ENCODE results near the gene PVR. TPM values are rescaled to one million over a fixed set of nuclear protein-coding genes. Genes with fewer than 3 reads are reported as not detected.
"Not testable (repeated sequence)": the region's sequence is repeated elsewhere in the genome, so short reads cannot be mapped to it uniquely, and the experiment has no call there.

The PVR gene
- total RNA-seq, 1 experiment from 2014 or later: 141 TPM

- intact Hi-C loops (cut with micrococcal nuclease): no loop called here
- CTCF ChIA-PET: interaction anchor here (1.0 kb wide), 2 partner anchors 12 to 100 kb away, joined by 3 read pairs; no protein-coding TSS in a partner anchor
- no TSS peak for BruUV-seq (replicated peaks)
- H3K4me1 Mint-ChIP-seq (ENCODE audit: insufficient read depth, unreplicated experiment): peaks cover 17% of the 10 kb centered on the region
- DNase-seq (ENCODE audit: unreplicated experiment): no peak
- H3K9me3 Mint-ChIP-seq (ENCODE audit: unreplicated experiment): peaks cover 7% of the 10 kb centered on the region
- H3K27me3 Mint-ChIP-seq (ENCODE audit: insufficient read depth, unreplicated experiment): no peaks in the 10 kb centered on the region
- H3K27ac Mint-ChIP-seq (ENCODE audit: low read depth, unreplicated experiment): no peak overlapping the region
- H3K36me3 Mint-ChIP-seq (ENCODE audit: insufficient read depth, unreplicated experiment): no peaks in the 10 kb centered on the region
- POLR2A ChIA-PET: no interaction called here
- no peak for TF ChIP-seq CTCF (IDR thresholded peaks at IDR 0.05; ENCODE audit: unreplicated experiment)
- H3K4me3 Mint-ChIP-seq (ENCODE audit: unreplicated experiment): no peak overlapping the region
These were observed 20.6 kb upstream of the PVR start for GRCh38 chr19:44623080-44623479.

GRCh38 chr19:44623626-44624025 is 20.1 kb upstream of the PVR start:
- CTCF ChIA-PET: interaction anchor here (1.0 kb wide), 2 partner anchors 13 to 100 kb away, joined by 3 read pairs; no protein-coding TSS in a partner anchor
- peaks cover 7% of the 10 kb centered on the region for H3K9me3 Mint-ChIP-seq (ENCODE audit: unreplicated experiment)
- H3K27me3 Mint-ChIP-seq (ENCODE audit: insufficient read depth, unreplicated experiment): no peaks in the 10 kb centered on the region
- intact Hi-C loops (cut with micrococcal nuclease): no loop called here
- no peak for TF ChIP-seq CTCF (IDR thresholded peaks at IDR 0.05; ENCODE audit: unreplicated experiment)
- no peak for DNase-seq (ENCODE audit: unreplicated experiment)
- peaks cover 17% of the 10 kb centered on the region for H3K4me1 Mint-ChIP-seq (ENCODE audit: insufficient read depth, unreplicated experiment)
- H3K36me3 Mint-ChIP-seq (ENCODE audit: insufficient read depth, unreplicated experiment): no peaks in the 10 kb centered on the region
- BruUV-seq (replicated peaks): no TSS peak
- H3K4me3 Mint-ChIP-seq (ENCODE audit: unreplicated experiment): no peak overlapping the region
- H3K27ac Mint-ChIP-seq (ENCODE audit: low read depth, unreplicated experiment): no peak overlapping the region
- POLR2A ChIA-PET: no interaction called here

GRCh38 chr19:44624840-44625354 is 18.8 kb upstream of the PVR start:
- intact Hi-C loops (cut with micrococcal nuclease): no loop called here
- POLR2A ChIA-PET: interaction anchor here (1.2 to 2.5 kb wide), 3 partner anchors 8 to 46 kb away, joined by 3 to 15 read pairs (median 10); partner anchors contain the start of genes CEACAM19 and PVR
- Mint-ChIP-seq H3K9me3 (ENCODE audit: unreplicated experiment) (no peaks in the 10 kb centered on the region), H3K4me3 (ENCODE audit: unreplicated experiment) (no peak overlapping the region), H3K36me3 (ENCODE audit: insufficient read depth, unreplicated experiment) (no peaks in the 10 kb centered on the region), H3K4me1 (ENCODE audit: insufficient read depth, unreplicated experiment) (peaks cover 17% of the 10 kb centered on the region), H3K27me3 (ENCODE audit: insufficient read depth, unreplicated experiment) (no peaks in the 10 kb centered on the region), H3K27ac (ENCODE audit: low read depth, unreplicated experiment) (no peak overlapping the region)
- BruUV-seq (replicated peaks): no TSS peak
- CTCF ChIA-PET: interaction anchor here (0.5 to 2.0 kb wide), 6 partner anchors 13 to 100 kb away, joined by 3 to 7 read pairs (median 3); no protein-coding TSS in a partner anchor
- no peak for TF ChIP-seq CTCF (IDR thresholded peaks at IDR 0.05; ENCODE audit: unreplicated experiment)
- no peak for DNase-seq (ENCODE audit: unreplicated experiment)

- H3K4me1 Mint-ChIP-seq (ENCODE audit: insufficient read depth, unreplicated experiment): peaks cover 17% of the 10 kb centered on the region
- H3K27me3 Mint-ChIP-seq (ENCODE audit: insufficient read depth, unreplicated experiment); H3K9me3 Mint-ChIP-seq (ENCODE audit: unreplicated experiment); intact Hi-C loops (cut with micrococcal nuclease); DNase-seq (ENCODE audit: unreplicated experiment); BruUV-seq (replicated peaks); H3K36me3 Mint-ChIP-seq (ENCODE audit: insufficient read depth, unreplicated experiment): not testable (repeated sequence)
- H3K27ac Mint-ChIP-seq (ENCODE audit: low read depth, unreplicated experiment): peak overlapping the region; percentile 76
- ChIA-PET CTCF (interaction anchor here (0.7 to 2.0 kb wide), 6 partner anchors 15 to 99 kb away, joined by 3 to 7 read pairs (median 4); no protein-coding TSS in a partner anchor), POLR2A (interaction anchor here (1.1 to 2.5 kb wide), 11 partner anchors 9 to 329 kb away, joined by 3 to 38 read pairs (median 4); partner anchors contain the start of genes CEACAM19 and PVR)
- peak overlapping the region; percentile 5 for H3K4me3 Mint-ChIP-seq (ENCODE audit: unreplicated experiment)
These were observed 18.1 kb upstream of the PVR start for GRCh38 chr19:44625637-44626036.

Data from MCF 10A (cell line).